Measurements from ENCODE around the gene GRID1. TPM values are rescaled to one million over a fixed set of nuclear protein-coding genes. Genes with fewer than 3 reads are reported as not detected.
"Not testable (repeated sequence)": the region's sequence is repeated elsewhere in the genome, so short reads cannot be mapped to it uniquely, and the experiment has no call there.

Gene GRID1
- total RNA-seq, 1 donor from 2014 or later: 0.22 TPM

GRCh38 chr10:85847085-85847484 lies 519.5 kb downstream of the GRID1 start:
- Mint-ChIP-seq H3K27ac (no peak overlapping the region), H3K9me3 (ENCODE audit: low read depth) (peaks cover 10% of the 10 kb centered on the region), H3K4me3 (ENCODE audit: low read depth) (no peak overlapping the region), H3K27me3 (no peaks in the 10 kb centered on the region), H3K4me1 (ENCODE audit: low read depth) (no peaks in the 10 kb centered on the region), H3K36me3 (ENCODE audit: insufficient read depth) (no peaks in the 10 kb centered on the region)
- no peak for DNase-seq (ENCODE audit: low spot score, unreplicated experiment)
- no peak for TF ChIP-seq CTCF (IDR thresholded peaks at IDR 0.05; ENCODE audit: unreplicated experiment)

- H3K9me3 Mint-ChIP-seq (ENCODE audit: low read depth): peaks cover 40% of the 10 kb centered on the region
- H3K27me3 Mint-ChIP-seq; H3K4me3 Mint-ChIP-seq (ENCODE audit: low read depth); DNase-seq (ENCODE audit: low spot score, unreplicated experiment); H3K36me3 Mint-ChIP-seq (ENCODE audit: insufficient read depth); H3K4me1 Mint-ChIP-seq (ENCODE audit: low read depth); H3K27ac Mint-ChIP-seq: not testable (repeated sequence)
Observed at GRCh38 chr10:85838660-85839059, 527.9 kb downstream of the GRID1 start.

- no peaks in the 10 kb centered on the region for H3K4me1 Mint-ChIP-seq (ENCODE audit: low read depth)
- no peak overlapping the region for H3K4me3 Mint-ChIP-seq (ENCODE audit: low read depth)
- H3K27me3 Mint-ChIP-seq: no peaks in the 10 kb centered on the region
- no peak for TF ChIP-seq CTCF (IDR thresholded peaks at IDR 0.05; ENCODE audit: unreplicated experiment)
- no peak for DNase-seq (ENCODE audit: low spot score, unreplicated experiment)
- H3K9me3 Mint-ChIP-seq (ENCODE audit: low read depth): peaks cover 34% of the 10 kb centered on the region
- H3K36me3 Mint-ChIP-seq (ENCODE audit: insufficient read depth): no peaks in the 10 kb centered on the region
- no peak overlapping the region for H3K27ac Mint-ChIP-seq
Observed at GRCh38 chr10:85832988-85833387, 533.6 kb downstream of the GRID1 start.

- Mint-ChIP-seq H3K27me3 (no peaks in the 10 kb centered on the region), H3K27ac (no peak overlapping the region), H3K36me3 (ENCODE audit: insufficient read depth) (no peaks in the 10 kb centered on the region), H3K9me3 (ENCODE audit: low read depth) (peaks cover 30% of the 10 kb centered on the region), H3K4me3 (ENCODE audit: low read depth) (no peak overlapping the region), H3K4me1 (ENCODE audit: low read depth) (no peaks in the 10 kb centered on the region)
- no peak for TF ChIP-seq CTCF (IDR thresholded peaks at IDR 0.05; ENCODE audit: unreplicated experiment)
- no peak for DNase-seq (ENCODE audit: low spot score, unreplicated experiment)
Observed at GRCh38 chr10:85831422-85831821, 535.2 kb downstream of the GRID1 start.

- no peaks in the 10 kb centered on the region for H3K4me1 Mint-ChIP-seq (ENCODE audit: low read depth)
- DNase-seq (ENCODE audit: low spot score, unreplicated experiment): no peak
- H3K36me3 Mint-ChIP-seq (ENCODE audit: insufficient read depth): no peaks in the 10 kb centered on the region
- no peak for TF ChIP-seq CTCF (IDR thresholded peaks at IDR 0.05; ENCODE audit: unreplicated experiment)
- no peak overlapping the region for H3K27ac Mint-ChIP-seq
- no peaks in the 10 kb centered on the region for H3K27me3 Mint-ChIP-seq
- peaks cover 21% of the 10 kb centered on the region for H3K9me3 Mint-ChIP-seq (ENCODE audit: low read depth)
- no peak overlapping the region for H3K4me3 Mint-ChIP-seq (ENCODE audit: low read depth)
Observed at GRCh38 chr10:85826377-85826776, 540.2 kb downstream of the GRID1 start.

GRCh38 chr10:85811405-85811804 lies 555.2 kb downstream of the GRID1 start:
- no peak for TF ChIP-seq CTCF (IDR thresholded peaks at IDR 0.05; ENCODE audit: unreplicated experiment)
- no peak for DNase-seq (ENCODE audit: low spot score, unreplicated experiment)
- no peaks in the 10 kb centered on the region for H3K36me3 Mint-ChIP-seq (ENCODE audit: insufficient read depth)
- H3K27me3 Mint-ChIP-seq: no peaks in the 10 kb centered on the region
- peaks cover 21% of the 10 kb centered on the region for H3K9me3 Mint-ChIP-seq (ENCODE audit: low read depth)
- H3K4me1 Mint-ChIP-seq (ENCODE audit: low read depth): no peaks in the 10 kb centered on the region
- H3K27ac Mint-ChIP-seq: no peak overlapping the region
- H3K4me3 Mint-ChIP-seq (ENCODE audit: low read depth): no peak overlapping the region

Measured in progenitor cell of endocrine pancreas (in vitro differentiated cells).